Ascending aorta (tissue), 2 donors: ENCODE results near the gene KLF11. TPM values are rescaled to one million over a fixed set of nuclear protein-coding genes. Genes with fewer than 3 reads are reported as not detected.

Source experiments
- DNase-seq, 2 donors: peaks; one replicate each; pipeline ENCODE4 v3.0.0-alpha.2; 2019; ENCODE audit warnings: low spot score in 2 of 2
- H3K27ac ChIP-seq, 2 donors: fragments of 200-600 bp; sonication (generic); one replicate each; pipeline ENCODE4 v1.5.1; 2016 to 2017; ENCODE audit warnings: mild to moderate bottlenecking in 1 of 2
- H3K27me3 ChIP-seq: fragments of 200-600 bp; sonication (generic); one replicate; pipeline ENCODE4 v1.5.1; 2017
- H3K36me3 ChIP-seq, 2 donors: fragments of 200-600 bp; sonication (generic); one replicate each; pipeline ENCODE4 v1.5.1; 2016
- H3K4me1 ChIP-seq, 2 donors: fragments of 200-600 bp; sonication (generic); one replicate each; pipeline ENCODE4 v1.5.1; 2016 to 2017; ENCODE audit warnings: mild to moderate bottlenecking in 1 of 2
- H3K4me3 ChIP-seq, 2 donors: fragments of 200-600 bp; sonication (generic); one replicate each; pipeline ENCODE4 v1.5.1; 2016 to 2017; ENCODE audit warnings: mild to moderate bottlenecking in 1 of 2
- H3K9me3 ChIP-seq, 2 donors: fragments of 200-600 bp; sonication (generic); one replicate each; pipeline ENCODE4 v1.5.1; 2016
- intact Hi-C: fragments of 100-400 bp; cut with DNase I; formaldehyde crosslinking; loops from one replicate; pipeline ENCODE4 v1.15.1; 2023
- total RNA-seq: library from RNA; depleted of rRNA; stranded (reverse); fragments of >200 nt; gene quantifications from one replicate; pipeline ENCODE4 v1.1.0, GENCODE V29; 2016
- TF ChIP-seq, protein P1 (sequence below), 3 experiments: fragments of 200-600 bp in 2 of 3; fragments of 450-650 bp in 1 of 3; sonication (generic) in 2 of 3; IDR thresholded peaks; one replicate each; pipeline ENCODE4 v1.5.1; 2016 to 2019; ENCODE audit warnings: antibody characterized with exemption in 3 of 3, mild to moderate bottlenecking in 1 of 3, moderate library complexity in 1 of 3

Gene KLF11
- total RNA-seq, 1 donor from 2014 or later = 37.6 TPM

DNA sequence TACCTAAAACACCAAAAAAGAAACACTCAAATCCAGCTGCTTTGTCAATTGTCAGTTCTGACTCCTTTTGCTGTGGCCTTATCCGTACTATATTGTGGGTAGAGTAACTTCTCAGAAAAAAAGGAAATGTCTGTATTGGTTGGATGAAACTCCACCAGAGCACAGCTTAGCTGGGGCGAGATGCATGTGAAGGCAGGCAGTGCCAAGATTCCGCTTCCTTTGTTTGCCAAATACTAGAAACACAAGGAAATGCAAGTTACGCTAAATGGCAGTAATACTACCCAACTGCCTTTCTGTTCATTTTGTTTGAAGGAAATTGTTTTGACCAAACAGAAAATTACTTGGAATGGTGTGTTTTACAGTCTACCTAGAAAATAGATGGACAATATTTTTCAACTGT, 10.0 kb downstream of the KLF11 start:
- Histone ChIP-seq H3K4me3 (no peak overlapping the region), H3K36me3 (peaks cover 18 to 55% of the 10 kb centered on the region in 2 donors), H3K4me1 (peaks cover 0 to 13% of the 10 kb centered on the region in 2 donors), H3K27me3 (no peaks in the 10 kb centered on the region), H3K27ac (no peak overlapping the region), H3K9me3 (no peaks in the 10 kb centered on the region)
- intact Hi-C loops = no loop called here
- TF ChIP-seq, protein P1, sequence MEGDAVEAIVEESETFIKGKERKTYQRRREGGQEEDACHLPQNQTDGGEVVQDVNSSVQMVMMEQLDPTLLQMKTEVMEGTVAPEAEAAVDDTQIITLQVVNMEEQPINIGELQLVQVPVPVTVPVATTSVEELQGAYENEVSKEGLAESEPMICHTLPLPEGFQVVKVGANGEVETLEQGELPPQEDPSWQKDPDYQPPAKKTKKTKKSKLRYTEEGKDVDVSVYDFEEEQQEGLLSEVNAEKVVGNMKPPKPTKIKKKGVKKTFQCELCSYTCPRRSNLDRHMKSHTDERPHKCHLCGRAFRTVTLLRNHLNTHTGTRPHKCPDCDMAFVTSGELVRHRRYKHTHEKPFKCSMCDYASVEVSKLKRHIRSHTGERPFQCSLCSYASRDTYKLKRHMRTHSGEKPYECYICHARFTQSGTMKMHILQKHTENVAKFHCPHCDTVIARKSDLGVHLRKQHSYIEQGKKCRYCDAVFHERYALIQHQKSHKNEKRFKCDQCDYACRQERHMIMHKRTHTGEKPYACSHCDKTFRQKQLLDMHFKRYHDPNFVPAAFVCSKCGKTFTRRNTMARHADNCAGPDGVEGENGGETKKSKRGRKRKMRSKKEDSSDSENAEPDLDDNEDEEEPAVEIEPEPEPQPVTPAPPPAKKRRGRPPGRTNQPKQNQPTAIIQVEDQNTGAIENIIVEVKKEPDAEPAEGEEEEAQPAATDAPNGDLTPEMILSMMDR (IDR thresholded peaks at IDR 0.05) = no peak
- no peak for DNase-seq

GRCh38 chr2:10054424-10054823, 11.1 kb downstream of the KLF11 start:
- TF ChIP-seq, protein P1 (IDR thresholded peaks at IDR 0.05) = no peak
- intact Hi-C loops = no loop called here
- peaks cover 13 to 46% of the 10 kb centered on the region in 2 donors for H3K36me3 ChIP-seq
- no peaks in the 10 kb centered on the region for H3K9me3 ChIP-seq
- no peak for DNase-seq
- no peak overlapping the region for H3K4me3 ChIP-seq
- H3K4me1 ChIP-seq = peaks cover 0 to 5% of the 10 kb centered on the region in 2 donors
- no peak overlapping the region for H3K27ac ChIP-seq
- no peaks in the 10 kb centered on the region for H3K27me3 ChIP-seq

DNA sequence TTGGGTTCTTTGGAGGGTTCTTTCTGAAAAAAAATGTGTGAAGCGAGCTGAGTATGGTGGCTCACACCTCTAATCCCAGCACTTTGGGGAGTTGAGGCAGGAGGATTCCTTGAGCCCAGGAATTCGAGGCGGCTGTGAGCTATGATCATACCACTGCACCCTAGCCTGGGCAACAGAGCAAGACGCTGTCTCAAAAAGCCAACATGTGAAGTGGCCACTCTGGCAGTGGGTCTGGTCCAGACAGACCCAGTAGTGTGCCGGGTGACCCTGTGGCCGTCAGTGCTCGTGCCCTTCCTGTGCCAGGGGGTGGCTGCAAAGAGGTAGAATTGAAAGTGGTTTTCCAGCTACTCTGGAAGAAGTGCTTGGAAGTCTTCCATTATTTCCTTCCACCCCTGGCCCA, 11.6 kb downstream of the KLF11 start:
- no peak overlapping the region for H3K4me3 ChIP-seq
- intact Hi-C loops = no loop called here
- no peak overlapping the region for H3K27ac ChIP-seq
- no peak for DNase-seq
- TF ChIP-seq, protein P1 (IDR thresholded peaks at IDR 0.05) = no peak
- H3K9me3 ChIP-seq = no peaks in the 10 kb centered on the region
- no peaks in the 10 kb centered on the region for H3K27me3 ChIP-seq
- H3K4me1 ChIP-seq = peaks cover 0 to 3% of the 10 kb centered on the region in 2 donors
- peaks cover 10 to 44% of the 10 kb centered on the region in 2 donors for H3K36me3 ChIP-seq

GRCh38 chr2:10056439-10056838, 13.1 kb downstream of the KLF11 start:
- DNase-seq = no peak
- Histone ChIP-seq H3K9me3 (no peaks in the 10 kb centered on the region), H3K4me3 (no peak overlapping the region), H3K4me1 (peaks cover 0 to 3% of the 10 kb centered on the region in 2 donors), H3K27ac (no peak overlapping the region), H3K36me3 (peaks cover 10 to 39% of the 10 kb centered on the region in 2 donors), H3K27me3 (no peaks in the 10 kb centered on the region)
- TF ChIP-seq, protein P1 (IDR thresholded peaks at IDR 0.05) = no peak
- intact Hi-C loops = no loop called here

DNA sequence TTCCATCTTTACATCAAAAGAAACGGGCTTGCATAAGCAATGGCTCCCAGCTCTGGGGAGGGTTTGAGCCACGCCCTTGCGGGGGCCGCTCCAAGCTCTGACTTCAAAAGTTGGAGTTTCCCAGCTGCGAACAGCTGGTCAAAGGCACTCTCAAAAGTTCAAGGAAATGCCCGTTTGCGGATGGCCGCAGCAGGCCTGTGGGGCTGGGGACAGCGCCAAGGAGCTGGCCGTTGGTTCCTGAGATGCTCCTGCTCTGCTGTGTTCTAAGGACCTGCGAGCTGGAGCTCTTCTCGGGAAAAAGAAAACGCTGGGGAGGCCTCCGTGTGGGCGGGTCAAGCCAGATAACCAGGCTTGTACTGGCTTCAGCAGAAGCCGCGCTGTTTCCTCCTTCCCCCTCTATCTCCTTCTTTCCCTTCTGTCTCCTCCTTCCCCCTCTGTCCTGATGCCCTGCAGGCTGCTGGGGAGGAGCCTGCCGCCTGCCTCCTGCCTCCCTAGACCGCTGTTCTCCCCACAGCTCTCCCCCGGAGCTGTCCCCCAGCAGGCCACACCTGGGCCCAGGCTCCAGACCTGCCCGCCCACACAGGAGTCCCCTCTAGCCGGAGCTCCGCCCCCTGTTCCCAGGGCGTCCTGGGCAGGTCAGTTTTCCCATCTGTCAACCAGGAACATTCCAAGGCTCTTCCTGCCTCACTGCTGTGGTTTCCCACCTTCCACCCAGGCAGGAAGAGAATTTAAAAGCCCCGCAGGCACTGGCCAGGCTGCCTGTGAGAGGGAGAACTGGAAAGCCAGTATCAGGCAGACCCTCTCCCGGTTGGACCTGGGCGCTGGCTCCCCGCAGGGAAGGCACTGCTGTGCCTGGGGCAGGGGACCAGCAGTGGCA, 14.1 kb downstream of the KLF11 start:
- Histone ChIP-seq H3K27me3 (no peaks in the 10 kb centered on the region), H3K9me3 (no peaks in the 10 kb centered on the region), H3K36me3 (peaks cover 4 to 31% of the 10 kb centered on the region in 2 donors), H3K4me3 (peak overlapping the region in 1 of 2 donors; percentile 12), H3K4me1 (peaks cover 0 to 3% of the 10 kb centered on the region in 2 donors), H3K27ac (peak overlapping the region; percentile 4 to 31)
- intact Hi-C loops = no loop called here
- DNase-seq = no peak
- TF ChIP-seq, protein P1 (IDR thresholded peaks at IDR 0.05) = no peak
